ENCODE results near the gene MEF2D. TPM values are rescaled to one million over a fixed set of nuclear protein-coding genes. Genes with fewer than 3 reads are reported as not detected.

MEF2D gene
- total and polyA plus RNA-seq, 10 donors = 7.4 to 103 (median 61.6) TPM

- no peak for DNase-seq
- TF ChIP-seq POLR2A (IDR thresholded peaks at IDR 0.05) (no peak), POLR2AphosphoS5 (IDR thresholded peaks at IDR 0.05) (no peak)
- TF ChIP-seq, protein P1, sequence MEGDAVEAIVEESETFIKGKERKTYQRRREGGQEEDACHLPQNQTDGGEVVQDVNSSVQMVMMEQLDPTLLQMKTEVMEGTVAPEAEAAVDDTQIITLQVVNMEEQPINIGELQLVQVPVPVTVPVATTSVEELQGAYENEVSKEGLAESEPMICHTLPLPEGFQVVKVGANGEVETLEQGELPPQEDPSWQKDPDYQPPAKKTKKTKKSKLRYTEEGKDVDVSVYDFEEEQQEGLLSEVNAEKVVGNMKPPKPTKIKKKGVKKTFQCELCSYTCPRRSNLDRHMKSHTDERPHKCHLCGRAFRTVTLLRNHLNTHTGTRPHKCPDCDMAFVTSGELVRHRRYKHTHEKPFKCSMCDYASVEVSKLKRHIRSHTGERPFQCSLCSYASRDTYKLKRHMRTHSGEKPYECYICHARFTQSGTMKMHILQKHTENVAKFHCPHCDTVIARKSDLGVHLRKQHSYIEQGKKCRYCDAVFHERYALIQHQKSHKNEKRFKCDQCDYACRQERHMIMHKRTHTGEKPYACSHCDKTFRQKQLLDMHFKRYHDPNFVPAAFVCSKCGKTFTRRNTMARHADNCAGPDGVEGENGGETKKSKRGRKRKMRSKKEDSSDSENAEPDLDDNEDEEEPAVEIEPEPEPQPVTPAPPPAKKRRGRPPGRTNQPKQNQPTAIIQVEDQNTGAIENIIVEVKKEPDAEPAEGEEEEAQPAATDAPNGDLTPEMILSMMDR (IDR thresholded peaks at IDR 0.05 in 8 of 11, conservative IDR thresholded peaks at IDR 0.05 in 3 of 11) = no peak
- intact Hi-C loops (cut with DNase I; ENCODE audit: low total_unique reads) = no loop called here
- Histone ChIP-seq H3K27me3 (replicated peaks in 1 of 7) (no peaks in the 10 kb centered on the region), H3K9me3 (no peaks in the 10 kb centered on the region), H3K4me3 (no peak overlapping the region), H3K36me3 (no peaks in the 10 kb centered on the region), H3K4me1 (peaks cover 3 to 31% (median 12%) of the 10 kb centered on the region in 6 donors), H3K27ac (no peak overlapping the region)
- 77 to 93% (median 88%) methylated on average over 9 of the region's 9 CpGs for WGBS, 5 donors
These were observed 12.6 kb upstream of the MEF2D start for GRCh38 chr1:156513185-156513584.

DNA sequence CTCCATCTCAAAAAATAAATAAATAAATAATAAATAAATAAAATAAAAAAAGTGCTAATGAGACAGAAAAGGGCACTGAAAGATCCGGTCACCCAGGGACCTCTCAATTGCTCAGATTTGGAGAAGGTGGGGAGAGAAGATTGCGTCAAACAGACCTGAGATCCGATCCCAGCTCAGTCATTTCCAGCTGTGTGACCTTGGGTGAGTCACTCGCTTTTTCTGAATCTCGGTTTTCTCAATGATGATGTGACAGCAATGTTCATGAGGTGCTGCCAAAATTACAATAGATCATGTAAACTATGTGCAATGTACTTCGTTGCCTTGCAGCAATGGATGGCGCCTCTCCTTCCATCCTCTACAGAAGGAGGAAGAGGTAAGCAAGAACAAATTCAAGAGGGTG, 11.1 kb upstream of the MEF2D start:
- no peak for DNase-seq
- H3K4me3 ChIP-seq = no peak overlapping the region
- H3K9me3 ChIP-seq = no peaks in the 10 kb centered on the region
- H3K36me3 ChIP-seq = no peaks in the 10 kb centered on the region
- intact Hi-C loops (cut with DNase I; ENCODE audit: low total_unique reads) = no loop called here
- TF ChIP-seq, protein P1 (IDR thresholded peaks at IDR 0.05 in 8 of 11, conservative IDR thresholded peaks at IDR 0.05 in 3 of 11) = no peak
- TF ChIP-seq POLR2A (IDR thresholded peaks at IDR 0.05) (no peak), POLR2AphosphoS5 (IDR thresholded peaks at IDR 0.05) (no peak)
- H3K4me1 ChIP-seq = peaks cover 6 to 43% (median 16%) of the 10 kb centered on the region in 6 donors
- H3K27me3 ChIP-seq (replicated peaks in 1 of 7) = no peaks in the 10 kb centered on the region
- 56 to 85% (median 65%) methylated on average over 7 of the region's 7 CpGs for WGBS, 5 donors
- H3K27ac ChIP-seq = peak overlapping the region in 2 of 8 donors; percentile 55 to 75

DNA sequence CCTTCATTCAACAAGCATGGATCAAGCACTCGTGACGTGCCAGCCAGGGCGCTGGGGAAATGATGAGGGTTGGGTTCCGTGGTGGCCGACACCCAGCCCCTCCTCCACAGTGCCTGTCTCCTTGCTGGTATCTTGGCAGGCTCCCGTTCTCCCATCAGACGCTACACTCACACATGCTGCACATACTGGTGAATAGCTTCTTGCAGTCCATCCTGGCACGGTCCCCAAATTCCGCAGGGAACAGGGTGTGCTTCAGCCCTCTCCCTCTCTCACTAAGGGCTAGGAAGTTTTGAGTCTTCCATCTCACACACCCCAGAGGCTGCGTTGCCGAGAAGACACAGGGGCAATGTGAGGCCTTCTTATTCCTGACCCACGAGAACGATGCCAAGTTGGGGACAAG, 10.1 kb upstream of the MEF2D start:
- H3K27me3 ChIP-seq (replicated peaks in 1 of 7) = no peaks in the 10 kb centered on the region
- H3K36me3 ChIP-seq = no peaks in the 10 kb centered on the region
- H3K27ac ChIP-seq = peak overlapping the region in 5 of 8 donors; percentile 29 to 75 (median 55)
- DNase-seq = no peak
- no peak overlapping the region for H3K4me3 ChIP-seq
- peaks cover 9 to 53% (median 23%) of the 10 kb centered on the region in 6 donors for H3K4me1 ChIP-seq
- WGBS, 5 donors = 76 to 88% (median 85%) methylated on average over 13 of the region's 13 CpGs
- TF ChIP-seq POLR2A (IDR thresholded peaks at IDR 0.05) (no peak), POLR2AphosphoS5 (IDR thresholded peaks at IDR 0.05) (peak in 2 of 3 donors; percentile 47 to 68)
- TF ChIP-seq, protein P1 (IDR thresholded peaks at IDR 0.05 in 8 of 11, conservative IDR thresholded peaks at IDR 0.05 in 3 of 11) = no peak
- intact Hi-C loops (cut with DNase I; ENCODE audit: low total_unique reads) = no loop called here
- H3K9me3 ChIP-seq = no peaks in the 10 kb centered on the region

DNA sequence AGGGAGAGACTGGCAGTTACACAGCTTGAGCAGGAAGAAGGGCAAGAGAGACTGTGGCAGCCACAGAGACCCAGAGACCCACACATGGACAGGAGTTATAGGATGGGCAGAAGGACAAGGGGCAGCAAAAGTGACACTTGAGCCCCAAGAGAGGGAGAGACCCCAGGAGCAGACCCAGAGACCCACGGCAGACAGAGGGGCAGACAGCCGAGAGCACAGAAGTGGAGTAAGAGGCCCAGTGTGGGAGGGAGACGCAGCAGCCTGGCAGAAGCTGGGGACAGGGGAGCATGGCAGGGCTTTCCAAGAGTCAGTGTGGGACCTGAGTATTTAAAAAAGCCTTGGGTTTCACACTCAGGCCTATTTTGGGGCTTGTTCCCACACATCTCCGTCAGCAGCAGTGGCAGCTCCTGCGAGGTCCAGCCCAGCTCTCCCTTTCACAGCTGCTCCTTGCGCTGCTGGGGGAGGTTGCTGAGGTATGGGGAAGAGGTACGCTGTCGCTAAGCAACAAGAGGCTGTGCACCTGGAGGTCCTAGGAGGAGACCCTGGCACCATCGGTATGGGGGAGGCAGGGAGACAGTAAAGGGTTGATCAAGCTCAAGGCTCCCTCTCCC, 9.0 kb upstream of the MEF2D start:
- Histone ChIP-seq H3K36me3 (no peaks in the 10 kb centered on the region), H3K4me3 (no peak overlapping the region), H3K27ac (peak overlapping the region in 4 of 8 donors; percentile 63 to 79 (median 73)), H3K4me1 (peaks cover 14 to 62% (median 32%) of the 10 kb centered on the region in 6 donors), H3K9me3 (no peaks in the 10 kb centered on the region), H3K27me3 (replicated peaks in 1 of 7) (no peaks in the 10 kb centered on the region)
- 87 to 93% (median 90%) methylated on average over 9 of the region's 9 CpGs for WGBS, 5 donors
- no peak for DNase-seq
- TF ChIP-seq, protein P1 (IDR thresholded peaks at IDR 0.05 in 8 of 11, conservative IDR thresholded peaks at IDR 0.05 in 3 of 11) = no peak
- TF ChIP-seq POLR2AphosphoS5 (IDR thresholded peaks at IDR 0.05) = no peak
- TF ChIP-seq POLR2A (IDR thresholded peaks at IDR 0.05) = no peak
- intact Hi-C loops (cut with DNase I; ENCODE audit: low total_unique reads) = no loop called here

All from spleen (tissue), 11 donors.